GM12873 (cell line): ENCODE results near the gene BABAM2.

Experiments
- TF ChIP-seq, protein P1 (sequence below): IDR thresholded peaks from 2 replicates; pipeline ENCODE4 v1.5.1; 2012; ENCODE audit warnings: low read depth, mild to moderate bottlenecking, moderate library complexity, low read length, control low read depth; ENCODE audit not compliant: insufficient read depth; ENCODE audit errors: missing control alignments

Gene BABAM2

DNA sequence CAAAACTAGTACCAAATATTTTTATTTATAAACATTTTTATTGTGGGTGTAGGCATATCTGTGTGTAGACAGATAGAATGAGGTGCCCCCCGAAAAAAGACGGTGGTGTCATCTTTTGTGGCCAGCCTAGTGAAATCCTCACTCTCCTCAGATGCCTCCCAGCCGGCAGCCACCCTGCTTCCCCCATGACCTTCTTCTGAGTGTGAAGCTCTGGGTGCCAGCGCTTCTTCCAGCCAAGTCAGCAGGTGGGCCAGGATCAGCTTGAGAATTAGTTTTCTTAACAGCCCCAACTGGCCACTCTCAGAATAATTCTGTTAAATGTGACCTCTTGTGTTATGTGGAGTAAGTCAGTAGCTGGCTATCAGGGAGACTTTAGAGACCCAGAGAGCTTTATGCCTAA, 272.5 kb downstream of the BABAM2 start:
- TF ChIP-seq, protein P1, sequence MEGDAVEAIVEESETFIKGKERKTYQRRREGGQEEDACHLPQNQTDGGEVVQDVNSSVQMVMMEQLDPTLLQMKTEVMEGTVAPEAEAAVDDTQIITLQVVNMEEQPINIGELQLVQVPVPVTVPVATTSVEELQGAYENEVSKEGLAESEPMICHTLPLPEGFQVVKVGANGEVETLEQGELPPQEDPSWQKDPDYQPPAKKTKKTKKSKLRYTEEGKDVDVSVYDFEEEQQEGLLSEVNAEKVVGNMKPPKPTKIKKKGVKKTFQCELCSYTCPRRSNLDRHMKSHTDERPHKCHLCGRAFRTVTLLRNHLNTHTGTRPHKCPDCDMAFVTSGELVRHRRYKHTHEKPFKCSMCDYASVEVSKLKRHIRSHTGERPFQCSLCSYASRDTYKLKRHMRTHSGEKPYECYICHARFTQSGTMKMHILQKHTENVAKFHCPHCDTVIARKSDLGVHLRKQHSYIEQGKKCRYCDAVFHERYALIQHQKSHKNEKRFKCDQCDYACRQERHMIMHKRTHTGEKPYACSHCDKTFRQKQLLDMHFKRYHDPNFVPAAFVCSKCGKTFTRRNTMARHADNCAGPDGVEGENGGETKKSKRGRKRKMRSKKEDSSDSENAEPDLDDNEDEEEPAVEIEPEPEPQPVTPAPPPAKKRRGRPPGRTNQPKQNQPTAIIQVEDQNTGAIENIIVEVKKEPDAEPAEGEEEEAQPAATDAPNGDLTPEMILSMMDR: no peak

DNA sequence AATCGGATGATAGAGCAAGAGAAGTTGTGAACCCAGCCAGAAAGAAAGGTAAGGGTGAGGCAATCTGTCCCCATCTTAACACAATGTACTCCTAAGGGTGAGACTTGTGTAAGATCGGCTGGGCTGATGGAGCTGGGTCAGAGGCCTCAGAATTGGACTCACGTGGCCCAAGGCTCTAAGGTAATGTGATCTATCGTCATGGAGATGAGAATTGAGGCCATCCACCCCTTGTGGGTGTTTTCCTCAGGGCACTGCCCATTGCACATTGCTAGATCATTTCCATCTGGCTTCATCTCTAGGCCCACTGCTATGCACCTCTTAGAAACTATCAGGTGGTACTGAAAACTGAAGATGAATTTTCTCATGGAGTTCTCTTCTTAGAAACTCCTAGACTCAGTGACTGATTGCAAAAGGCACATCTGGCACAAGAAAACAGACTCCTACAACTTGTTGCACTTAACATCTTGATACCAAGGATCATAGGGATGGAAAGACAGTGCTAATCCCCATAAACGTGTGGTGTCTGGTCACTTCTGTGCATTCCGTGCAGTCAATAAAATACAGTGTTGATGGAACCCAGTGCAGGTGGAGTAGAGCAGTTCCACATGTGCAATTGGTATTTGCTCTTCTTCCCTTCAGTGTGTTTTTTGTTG, 273.2 kb downstream of the BABAM2 start:
- TF ChIP-seq, protein P1: no peak

DNA sequence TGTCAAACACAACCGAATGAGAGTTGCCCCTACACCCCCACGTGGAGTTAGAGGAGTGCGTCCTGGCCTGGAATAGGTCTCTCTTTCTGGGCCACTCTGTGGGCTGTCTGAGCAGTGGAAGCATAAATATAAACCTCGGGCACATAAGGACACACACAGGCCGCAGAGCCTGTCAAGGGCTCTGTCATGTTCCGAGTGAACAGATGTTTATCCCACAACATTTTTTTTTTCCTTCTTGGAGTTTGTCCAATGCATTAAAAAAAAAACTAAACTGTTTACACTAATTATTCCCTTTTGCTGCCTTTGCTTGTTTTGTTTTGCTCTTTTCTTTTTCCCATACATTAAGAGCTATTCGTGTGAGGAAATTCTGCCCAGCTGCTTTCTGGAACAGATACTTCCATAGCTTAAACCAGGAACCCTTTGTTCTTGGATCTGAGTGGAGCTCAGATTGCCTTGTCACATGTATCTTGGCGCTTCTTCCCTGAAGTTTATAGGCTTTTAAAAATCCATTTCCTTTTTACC, 273.8 kb downstream of the BABAM2 start:
- TF ChIP-seq, protein P1: no peak

DNA sequence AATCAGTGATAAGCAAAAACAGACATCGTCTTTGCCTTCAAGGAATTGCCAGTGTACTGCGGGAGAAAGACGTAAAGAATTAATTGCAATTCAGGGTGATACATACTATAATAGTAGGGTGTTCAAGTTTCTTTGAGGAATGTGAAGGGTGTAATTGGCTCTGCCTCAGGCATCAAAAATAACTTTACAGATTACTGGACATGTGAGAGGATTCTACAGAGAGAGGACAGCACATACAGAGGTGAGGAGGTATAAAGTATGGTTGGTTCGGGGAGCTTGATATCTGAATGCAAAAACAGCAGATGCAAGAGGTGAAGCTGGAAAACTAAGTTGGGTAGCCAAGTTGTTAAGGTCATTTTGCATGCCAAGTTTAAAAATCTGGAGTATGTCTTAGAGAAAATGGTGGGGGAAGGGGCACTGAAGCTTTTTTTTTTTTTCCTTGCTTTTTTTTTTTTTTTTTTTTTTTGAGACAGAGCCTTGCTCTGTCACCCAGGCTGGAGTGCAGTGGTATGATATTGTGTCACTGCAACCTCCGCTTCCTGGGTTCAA, 274.6 kb downstream of the BABAM2 start:
- TF ChIP-seq, protein P1: no peak

DNA sequence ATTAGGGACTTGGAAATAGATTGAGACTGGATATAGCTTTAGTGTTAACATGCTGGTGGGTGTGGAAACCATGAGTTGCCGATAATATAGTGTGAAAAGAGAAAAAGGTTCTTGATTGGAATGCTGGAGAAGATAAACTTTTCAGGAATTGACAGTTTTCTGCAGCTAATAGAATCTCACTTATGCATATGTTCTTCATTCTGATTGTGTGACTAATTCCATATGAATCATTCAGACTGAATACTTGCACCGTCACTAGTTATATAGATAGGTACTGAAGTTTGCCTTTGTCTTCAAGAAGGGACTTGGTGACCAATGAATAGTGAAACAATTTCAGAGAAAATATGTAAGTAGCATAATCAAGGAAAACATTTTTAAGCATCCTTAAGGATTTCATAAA, 276.4 kb downstream of the BABAM2 start:
- TF ChIP-seq, protein P1: no peak

DNA sequence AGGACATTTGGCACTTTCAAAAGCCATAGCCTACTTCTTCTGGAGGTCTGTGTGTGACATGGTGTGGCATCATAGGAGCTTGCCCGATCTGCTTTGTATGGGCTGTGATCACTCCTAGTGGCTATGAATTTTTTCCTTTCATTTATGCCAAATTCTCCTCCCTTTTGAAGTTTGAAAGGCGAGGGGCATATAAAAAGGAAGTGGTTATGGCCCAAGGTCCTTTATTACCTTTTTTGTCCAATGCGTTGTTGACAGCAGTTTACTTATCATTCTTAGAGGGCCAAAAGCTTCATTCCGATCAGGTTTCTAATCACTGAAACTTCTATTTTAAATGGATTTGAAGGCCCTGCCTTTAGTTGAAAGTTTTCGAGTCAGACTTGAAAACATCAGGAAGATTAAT, 277.8 kb downstream of the BABAM2 start:
- TF ChIP-seq, protein P1: no peak

DNA sequence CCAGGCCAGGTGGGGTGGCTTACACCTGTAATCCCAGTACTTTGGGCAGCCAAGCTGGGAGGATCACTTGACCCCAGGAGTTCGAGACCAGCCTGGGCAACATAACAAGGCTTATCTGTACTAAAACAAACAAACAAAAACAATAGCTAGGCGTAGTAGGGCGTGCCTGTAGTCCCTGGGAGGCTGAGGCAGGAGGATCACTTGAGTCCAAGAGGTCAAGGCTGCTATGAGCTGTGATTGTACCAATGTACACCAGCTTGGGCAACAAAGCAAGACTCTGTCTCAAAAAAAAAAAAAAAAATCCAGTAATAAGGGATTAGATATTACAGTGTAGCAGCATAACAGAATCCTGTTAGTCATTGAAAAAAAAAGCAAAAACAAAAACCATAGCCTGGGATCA, 279.0 kb downstream of the BABAM2 start:
- TF ChIP-seq, protein P1: no peak
